Naive thymus-derived CD8-positive, alpha-beta T cell (primary cell): ENCODE data around the gene LINGO4. TPM values are rescaled to one million over a fixed set of nuclear protein-coding genes. Genes with fewer than 3 reads are reported as not detected.

ENCODE experiments used
- ATAC-seq, 2 donors: fragments of 150-1000 bp; cut with Tn5 transposase in 1 of 2; sonication (Bioruptor Pico), chemical (Tn5 transposase) in 1 of 2; 1 replicate in 1 of 2; 2 replicates in 1 of 2; pipeline ENCODE4 v1.10.0; 2021; ENCODE audit warnings: mild to moderate bottlenecking in 2 of 2, moderate library complexity in 2 of 2
- POLR2A ChIA-PET: fragments of 350-600 bp; sonication (Branson Sonifier 250); formaldehyde crosslinking; loops from one replicate; lab custom pipeline; 2021; ENCODE audit warnings: antibody characterized with exemption; lab: Charles Lee
- DNase-seq, 10 donors: peaks; one replicate each; pipeline versions ENCODE4 v3.0.0 to v3.0.0-alpha.2; 2020 to 2022
- H3K27ac Mint-ChIP-seq, 10 donors: one replicate each; pipeline ENCODE4 v1.8.0; 2020 to 2022; ENCODE audit warnings: mild to moderate bottlenecking in 10 of 10, mixed read lengths in 10 of 10, moderate library complexity in 4 of 10, inconsistent platforms in 1 of 10
- H3K27me3 Mint-ChIP-seq, 5 donors: one replicate each; pipeline ENCODE4 v1.8.0; 2021 to 2022; ENCODE audit warnings: mixed read lengths in 5 of 5
- H3K36me3 Mint-ChIP-seq, 3 donors: one replicate each; pipeline ENCODE4 v1.8.0; 2020 to 2022; ENCODE audit warnings: mixed read lengths in 3 of 3, mild to moderate bottlenecking in 2 of 3, inconsistent platforms in 1 of 3
- H3K4me1 Mint-ChIP-seq, 4 donors: one replicate each; pipeline ENCODE4 v1.8.0; 2021 to 2022; ENCODE audit warnings: mixed read lengths in 4 of 4
- H3K4me3 Mint-ChIP-seq, 10 donors: one replicate each; pipeline ENCODE4 v1.8.0; 2020 to 2022; ENCODE audit warnings: mild to moderate bottlenecking in 10 of 10, mixed read lengths in 10 of 10, moderate library complexity in 6 of 10, inconsistent platforms in 1 of 10
- H3K9me3 Mint-ChIP-seq, 9 donors: one replicate each; pipeline ENCODE4 v1.8.0; 2020 to 2022; ENCODE audit warnings: mixed read lengths in 9 of 9, mild to moderate bottlenecking in 3 of 9, inconsistent platforms in 1 of 9, moderate library complexity in 1 of 9
- polyA plus RNA-seq, 3 donors: library from polyadenylated mRNA; unstranded; fragments of 300-500 nt; fragmentation: Illumina TruSeq; gene quantifications; one replicate each; pipeline ENCODE4 v1.2.3, GENCODE V29; 2021
- total RNA-seq, 8 experiments: library from RNA in 2 of 8; stranded (reverse) in 2 of 8; gene quantifications; one replicate each; pipeline ENCODE4 v1.2.3 and lab custom pipeline; 2021 to 2026

Gene LINGO4
- total and polyA plus RNA-seq, 5 experiments from 2014 or later, result not detected

DNA sequence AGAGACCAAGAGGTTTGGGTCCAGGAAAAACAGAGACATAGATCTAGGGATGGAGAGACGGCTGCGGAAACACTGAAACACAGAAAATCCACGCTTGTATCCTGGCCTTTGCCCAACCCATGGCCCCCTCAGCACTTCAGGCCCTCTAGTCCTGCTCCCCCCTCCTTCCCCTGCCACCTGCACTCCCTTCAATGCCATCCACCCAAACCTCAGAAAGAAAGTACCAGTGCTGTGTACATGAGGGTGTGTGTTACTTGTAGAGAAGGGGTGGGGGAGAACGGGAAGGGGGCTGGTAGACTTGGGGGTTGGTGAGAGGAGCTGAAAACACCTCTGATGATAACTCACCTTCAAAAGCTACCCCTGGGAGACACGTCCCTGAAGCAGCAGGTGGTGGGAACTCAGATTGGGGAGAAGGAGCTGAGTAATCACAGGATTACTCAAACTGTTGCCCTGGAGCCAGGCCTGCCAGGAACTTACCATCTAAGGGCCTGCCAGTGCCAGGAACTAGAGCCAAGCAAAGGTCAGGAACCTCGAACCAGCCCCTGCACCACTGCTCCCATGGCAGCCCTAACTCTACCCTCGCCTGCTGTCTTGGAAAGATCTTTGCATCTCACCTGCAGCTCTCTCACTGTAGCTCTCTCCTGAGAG is 14.9 kb upstream of the LINGO4 start:
- no peak for ATAC-seq
- peak overlapping the region in 2 of 10 donors; percentile 59 to 79 for H3K27ac Mint-ChIP-seq
- H3K4me1 Mint-ChIP-seq, result peaks cover 24 to 57% (median 55%) of the 10 kb centered on the region in 4 donors
- peak in 1 of 10 donors; percentile 23 for DNase-seq
- no peak overlapping the region for H3K4me3 Mint-ChIP-seq
- POLR2A ChIA-PET, result interaction anchor here (0.6 to 0.8 kb wide), 2 partner anchors 9 to 168 kb away, joined by 3 to 9 read pairs; no protein-coding TSS in a partner anchor
- no peaks in the 10 kb centered on the region for H3K9me3 Mint-ChIP-seq
- H3K36me3 Mint-ChIP-seq, result no peaks in the 10 kb centered on the region
- no peaks in the 10 kb centered on the region for H3K27me3 Mint-ChIP-seq

DNA sequence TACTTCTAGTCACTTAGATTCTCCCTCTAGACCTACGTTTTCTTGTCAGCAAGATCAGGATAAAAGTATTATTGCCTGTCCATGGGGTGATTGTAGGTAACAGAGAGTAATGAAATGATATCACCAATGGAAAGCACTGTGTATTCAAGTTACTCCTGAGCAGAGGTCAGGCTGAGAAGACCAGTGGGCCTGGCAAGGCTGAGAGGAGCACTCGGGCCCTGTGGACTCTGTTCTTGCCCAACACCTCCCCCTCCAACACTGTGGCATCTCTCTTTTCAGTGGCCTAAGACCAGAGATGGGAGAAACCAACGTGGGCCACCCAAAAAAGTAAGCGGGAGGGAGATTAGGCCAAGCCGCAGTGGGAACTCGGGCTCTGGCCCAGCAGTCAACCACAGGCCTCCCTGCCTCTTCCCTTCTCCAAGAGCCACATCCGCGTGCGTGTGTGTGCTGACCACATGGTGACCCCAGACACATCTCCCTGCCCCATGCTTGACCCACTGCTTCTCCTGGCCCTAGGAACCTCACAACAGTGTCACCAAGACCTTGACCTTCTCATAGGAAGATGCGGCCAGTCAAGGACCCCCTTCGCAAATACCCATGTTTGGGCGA is 14.1 kb upstream of the LINGO4 start:
- peak overlapping the region in 3 of 10 donors; percentile 9 to 79 (median 59) for H3K27ac Mint-ChIP-seq
- ATAC-seq (no peak), DNase-seq (peak in 1 of 10 donors; percentile 19)
- peaks cover 24 to 62% (median 58%) of the 10 kb centered on the region in 4 donors for H3K4me1 Mint-ChIP-seq
- POLR2A ChIA-PET, result no interaction called here
- no peak overlapping the region for H3K4me3 Mint-ChIP-seq
- no peaks in the 10 kb centered on the region for H3K36me3 Mint-ChIP-seq
- H3K9me3 Mint-ChIP-seq, result no peaks in the 10 kb centered on the region
- no peaks in the 10 kb centered on the region for H3K27me3 Mint-ChIP-seq

DNA sequence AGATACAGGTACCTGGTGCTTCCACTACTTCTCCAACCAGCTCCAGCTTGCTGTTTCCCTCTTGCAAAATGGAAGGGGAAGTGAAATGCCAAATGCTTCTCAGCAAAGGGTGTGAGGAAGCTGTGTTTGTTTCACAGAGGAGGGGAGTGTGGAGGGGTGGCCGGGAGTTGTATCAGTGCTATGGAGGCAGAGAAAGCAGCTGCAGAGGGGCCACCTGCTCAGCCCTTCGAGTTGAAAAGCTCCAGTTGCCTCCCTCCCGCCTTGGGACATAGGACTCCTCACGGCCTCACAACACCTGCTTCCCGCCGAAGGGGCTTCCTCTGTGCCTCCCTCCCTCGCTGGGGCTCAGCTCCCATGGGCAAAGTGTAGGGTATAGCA is 12.1 kb upstream of the LINGO4 start:
- Mint-ChIP-seq H3K27me3 (no peaks in the 10 kb centered on the region), H3K9me3 (no peaks in the 10 kb centered on the region), H3K36me3 (no peaks in the 10 kb centered on the region), H3K27ac (peak overlapping the region in 2 of 10 donors; percentile 1 to 3), H3K4me3 (no peak overlapping the region), H3K4me1 (peaks cover 27 to 70% (median 65%) of the 10 kb centered on the region in 4 donors)
- POLR2A ChIA-PET, result interaction anchor here (0.5 kb wide), 1 partner anchor 54 kb away, joined by 3 read pairs; no protein-coding TSS in a partner anchor
- DNase-seq (peak in 1 of 10 donors; percentile 26), ATAC-seq (no peak)

DNA sequence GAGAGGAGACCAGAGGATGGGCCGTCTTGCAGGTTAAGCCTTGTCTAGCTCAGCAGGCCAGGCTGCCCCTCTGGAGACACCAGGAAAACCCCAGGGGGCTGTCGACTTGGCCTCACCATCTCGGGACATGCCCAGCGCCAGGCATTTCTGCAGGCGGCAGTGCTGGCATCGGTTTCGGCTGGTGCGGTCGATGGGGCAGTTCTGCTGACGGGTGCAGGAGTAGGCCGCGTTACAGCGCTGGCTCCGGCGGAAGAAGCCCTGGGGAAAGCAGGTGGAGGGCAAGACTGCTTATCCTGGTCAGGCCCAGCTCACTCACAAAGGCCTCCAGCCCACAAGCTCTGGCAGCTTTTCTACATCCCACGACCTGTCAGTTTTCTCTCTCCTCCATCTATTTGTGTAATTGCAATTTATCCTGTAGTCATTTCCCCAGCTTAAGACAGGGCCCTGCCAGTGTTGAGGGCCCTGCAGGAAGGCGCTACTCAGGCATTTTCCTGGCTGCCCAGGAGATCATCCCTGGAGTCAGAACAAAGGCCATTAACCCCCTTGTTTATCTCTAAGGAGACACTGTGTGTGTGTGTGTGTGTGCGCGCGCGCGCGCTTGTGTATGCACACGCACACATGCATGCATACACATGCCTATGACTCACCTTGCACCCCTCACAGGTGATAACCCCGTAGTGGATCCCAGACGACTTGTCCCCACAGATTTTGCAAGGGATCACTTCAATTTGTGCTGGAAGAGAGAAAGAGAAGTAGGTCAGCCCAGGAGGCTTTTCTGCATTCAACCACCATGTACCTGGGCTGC is 11.5 kb upstream of the LINGO4 start:
- ATAC-seq (no peak), DNase-seq (peak in 1 of 10 donors; percentile 21)
- peak overlapping the region in 3 of 10 donors; percentile 22 to 78 (median 78) for H3K4me3 Mint-ChIP-seq
- H3K4me1 Mint-ChIP-seq, result peaks cover 27 to 64% (median 61%) of the 10 kb centered on the region in 4 donors
- H3K36me3 Mint-ChIP-seq, result no peaks in the 10 kb centered on the region
- POLR2A ChIA-PET, result interaction anchor here (0.5 to 0.9 kb wide), 3 partner anchors 17 to 205 kb away, joined by 3 to 7 read pairs (median 3); no protein-coding TSS in a partner anchor
- H3K27ac Mint-ChIP-seq, result peak overlapping the region in 6 of 10 donors; percentile 1 to 83 (median 32)
- no peaks in the 10 kb centered on the region for H3K9me3 Mint-ChIP-seq
- no peaks in the 10 kb centered on the region for H3K27me3 Mint-ChIP-seq

DNA sequence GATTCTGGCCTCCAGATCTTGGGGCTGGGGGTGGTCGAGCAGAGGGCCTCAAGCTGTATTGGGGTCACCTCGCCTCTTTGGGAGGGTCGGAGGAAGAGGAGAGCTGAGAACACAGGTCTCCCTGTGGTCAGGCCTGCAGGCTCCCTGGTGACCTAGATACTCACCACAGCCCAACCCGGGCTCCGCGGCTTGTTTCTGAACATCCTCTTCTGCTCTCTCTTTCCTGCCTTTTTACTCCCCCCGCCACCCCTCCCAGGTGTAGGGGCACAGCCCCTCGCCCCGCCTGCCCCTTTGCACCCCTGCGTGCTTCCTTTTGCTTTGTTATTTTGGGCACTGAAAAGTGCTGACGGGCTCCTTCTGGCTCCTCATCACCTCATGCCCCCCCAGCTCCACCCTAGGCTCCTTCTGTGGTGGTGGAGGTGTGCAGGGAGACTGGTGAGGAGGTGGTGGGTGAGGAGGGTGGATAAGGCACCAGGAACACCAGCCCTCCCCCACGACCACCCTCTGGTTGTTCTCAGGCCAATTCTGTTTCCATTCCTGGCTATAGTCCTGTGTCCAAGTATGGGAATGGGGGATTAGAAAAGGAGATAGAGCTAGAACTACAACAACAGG is 10.6 kb upstream of the LINGO4 start:
- peak in 5 of 10 donors; percentile 58 to 75 (median 59) for DNase-seq

DNA sequence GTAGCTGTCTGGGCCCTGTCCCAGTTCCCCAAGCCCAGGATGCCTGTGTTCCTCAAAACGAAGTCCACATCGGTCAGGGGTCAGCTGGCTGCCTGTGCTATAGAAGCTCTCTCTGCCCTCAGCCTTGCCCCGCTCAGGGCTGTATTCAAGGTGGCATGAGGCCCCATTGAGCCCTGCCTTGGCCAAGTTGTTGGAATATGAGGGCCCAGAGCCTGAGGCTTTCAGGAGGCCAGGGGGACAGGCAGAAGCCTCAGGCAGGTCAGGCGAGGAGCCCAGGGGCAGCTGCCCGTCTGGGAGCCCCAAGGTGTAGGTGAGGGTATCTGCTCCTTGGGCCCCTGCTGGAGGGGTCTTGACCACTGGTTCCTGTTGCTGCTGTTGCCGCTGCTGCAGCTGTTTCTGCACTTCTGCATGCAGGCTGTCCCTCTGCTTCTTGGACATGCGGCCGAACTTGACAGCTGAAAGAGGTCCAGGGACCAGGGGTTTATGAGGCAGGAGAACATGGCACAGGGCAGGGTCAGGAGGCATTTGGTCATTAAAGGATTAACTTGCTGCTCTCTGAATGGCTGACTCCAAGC is 9.8 kb upstream of the LINGO4 start:
- DNase-seq (no peak), ATAC-seq (no peak)
- no peaks in the 10 kb centered on the region for H3K27me3 Mint-ChIP-seq
- no peaks in the 10 kb centered on the region for H3K9me3 Mint-ChIP-seq
- no peaks in the 10 kb centered on the region for H3K36me3 Mint-ChIP-seq
- H3K4me1 Mint-ChIP-seq, result peaks cover 16 to 47% (median 45%) of the 10 kb centered on the region in 4 donors
- POLR2A ChIA-PET, result no interaction called here
- peak overlapping the region in 6 of 10 donors; percentile 33 to 83 (median 62) for H3K27ac Mint-ChIP-seq
- H3K4me3 Mint-ChIP-seq, result peak overlapping the region in 5 of 10 donors; percentile 19 to 78 (median 65)

More for the DNA sequence above, 10.6 kb upstream of the LINGO4 start:
- peak; percentile 91 to 92 for ATAC-seq
- Mint-ChIP-seq H3K4me1 (peaks cover 19 to 55% (median 52%) of the 10 kb centered on the region in 4 donors), H3K4me3 (peak overlapping the region; percentile 34 to 78 (median 62)), H3K9me3 (no peaks in the 10 kb centered on the region), H3K36me3 (no peaks in the 10 kb centered on the region), H3K27me3 (no peaks in the 10 kb centered on the region), H3K27ac (peak overlapping the region; percentile 21 to 87 (median 76))
- POLR2A ChIA-PET, result interaction anchor here (0.5 to 0.9 kb wide), 2 partner anchors 16 to 204 kb away, joined by 3 to 7 read pairs; no protein-coding TSS in a partner anchor

DNA sequence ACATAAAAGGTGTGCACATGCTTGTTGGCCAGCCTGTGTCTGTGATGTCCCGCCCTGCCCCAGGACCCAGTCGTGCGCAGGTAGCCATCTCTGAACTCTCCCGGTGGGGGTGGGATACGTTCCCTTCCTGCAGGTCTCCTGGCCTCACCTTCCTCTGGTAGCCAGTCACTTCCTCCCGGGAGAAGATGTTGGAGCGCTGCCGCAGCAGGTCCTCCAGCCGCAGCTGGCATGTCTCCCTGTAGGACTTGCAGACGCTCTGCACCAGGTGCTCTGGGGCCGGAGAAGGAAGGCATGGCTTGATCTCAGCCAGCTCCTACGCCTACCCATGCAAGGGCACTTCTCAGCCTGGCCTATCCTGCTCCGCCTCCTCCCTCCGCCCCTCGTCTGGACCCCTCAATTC is 9.2 kb upstream of the LINGO4 start:
- POLR2A ChIA-PET, result no interaction called here
- ATAC-seq (no peak), DNase-seq (no peak)
- peaks cover 13 to 43% (median 40%) of the 10 kb centered on the region in 4 donors for H3K4me1 Mint-ChIP-seq
- no peaks in the 10 kb centered on the region for H3K9me3 Mint-ChIP-seq
- no peak overlapping the region for H3K4me3 Mint-ChIP-seq
- peak overlapping the region in 5 of 10 donors; percentile 1 to 57 (median 38) for H3K27ac Mint-ChIP-seq
- no peaks in the 10 kb centered on the region for H3K27me3 Mint-ChIP-seq
- H3K36me3 Mint-ChIP-seq, result no peaks in the 10 kb centered on the region

DNA sequence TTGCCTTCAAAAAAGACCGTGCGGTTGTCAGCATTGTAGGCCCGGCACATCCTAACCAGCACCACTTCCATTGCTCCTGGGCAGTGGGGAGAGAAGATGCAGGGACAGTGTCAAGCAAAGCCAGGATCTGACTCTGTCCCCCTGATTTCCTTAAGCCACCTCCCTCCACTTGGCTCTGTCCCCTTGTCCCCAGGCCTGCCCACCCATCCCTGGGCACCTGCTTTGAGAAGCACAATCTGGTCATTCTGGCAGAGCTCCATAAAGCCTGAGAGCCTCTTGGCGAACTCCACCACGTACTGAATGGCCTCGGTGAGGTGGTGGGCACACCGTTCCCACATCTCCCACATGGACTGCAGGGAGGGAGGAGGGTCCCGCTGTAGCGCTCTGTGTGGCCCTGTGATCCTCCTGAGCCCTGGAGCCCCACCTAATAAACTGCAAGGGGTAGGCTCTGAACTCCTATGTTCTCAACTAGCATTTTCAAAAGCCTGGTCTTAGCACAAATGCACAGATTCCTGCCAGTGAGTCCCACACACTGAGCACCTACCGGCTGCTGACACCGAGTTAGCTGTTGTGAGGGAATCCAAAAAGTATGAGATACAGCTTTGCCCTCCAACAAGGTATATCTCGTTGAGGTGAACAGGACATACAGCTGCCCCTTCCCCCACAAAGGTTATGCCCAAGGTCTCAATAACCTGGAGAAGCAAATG is 8.2 kb upstream of the LINGO4 start:
- H3K27me3 Mint-ChIP-seq, result peaks cover 0 to 1% (median 0%) of the 10 kb centered on the region in 5 donors
- no peaks in the 10 kb centered on the region for H3K9me3 Mint-ChIP-seq
- DNase-seq (no peak), ATAC-seq (no peak)
- POLR2A ChIA-PET, result no interaction called here
- H3K4me3 Mint-ChIP-seq, result peak overlapping the region in 1 of 10 donors; percentile 30
- peak overlapping the region in 2 of 10 donors; percentile 11 to 34 for H3K27ac Mint-ChIP-seq
- no peaks in the 10 kb centered on the region for H3K36me3 Mint-ChIP-seq
- H3K4me1 Mint-ChIP-seq, result peaks cover 13 to 43% (median 39%) of the 10 kb centered on the region in 4 donors

DNA sequence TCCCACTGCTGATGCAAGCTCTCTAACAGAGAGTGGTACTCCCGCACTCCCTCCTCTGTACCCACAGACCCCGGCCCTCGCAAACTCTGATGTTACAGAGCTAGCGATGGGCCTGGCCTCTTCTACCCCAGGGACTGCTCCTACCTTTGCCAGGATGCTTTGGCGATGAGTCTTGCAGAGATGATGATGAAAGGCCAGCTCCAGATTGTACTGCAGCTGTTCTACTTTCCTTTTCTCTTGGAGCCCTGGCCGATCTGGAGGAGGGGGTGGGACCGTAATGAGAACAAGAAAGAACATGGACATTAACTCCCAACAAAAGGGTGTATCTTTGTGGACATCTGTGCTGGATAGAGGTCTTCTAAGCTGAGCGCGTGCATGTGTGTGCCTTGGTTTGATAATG is 6.0 kb upstream of the LINGO4 start:
- no peaks in the 10 kb centered on the region for H3K9me3 Mint-ChIP-seq
- peaks cover 15 to 32% (median 24%) of the 10 kb centered on the region in 4 donors for H3K4me1 Mint-ChIP-seq
- H3K4me3 Mint-ChIP-seq, result no peak overlapping the region
- H3K27me3 Mint-ChIP-seq, result peaks cover 0 to 1% (median 0%) of the 10 kb centered on the region in 5 donors
- no peak for ATAC-seq
- no peaks in the 10 kb centered on the region for H3K36me3 Mint-ChIP-seq
- DNase-seq, result no peak
- POLR2A ChIA-PET, result interaction anchor here (1.2 kb wide), 1 partner anchor 17 kb away, joined by 4 read pairs; no protein-coding TSS in a partner anchor
- H3K27ac Mint-ChIP-seq, result no peak overlapping the region

DNA sequence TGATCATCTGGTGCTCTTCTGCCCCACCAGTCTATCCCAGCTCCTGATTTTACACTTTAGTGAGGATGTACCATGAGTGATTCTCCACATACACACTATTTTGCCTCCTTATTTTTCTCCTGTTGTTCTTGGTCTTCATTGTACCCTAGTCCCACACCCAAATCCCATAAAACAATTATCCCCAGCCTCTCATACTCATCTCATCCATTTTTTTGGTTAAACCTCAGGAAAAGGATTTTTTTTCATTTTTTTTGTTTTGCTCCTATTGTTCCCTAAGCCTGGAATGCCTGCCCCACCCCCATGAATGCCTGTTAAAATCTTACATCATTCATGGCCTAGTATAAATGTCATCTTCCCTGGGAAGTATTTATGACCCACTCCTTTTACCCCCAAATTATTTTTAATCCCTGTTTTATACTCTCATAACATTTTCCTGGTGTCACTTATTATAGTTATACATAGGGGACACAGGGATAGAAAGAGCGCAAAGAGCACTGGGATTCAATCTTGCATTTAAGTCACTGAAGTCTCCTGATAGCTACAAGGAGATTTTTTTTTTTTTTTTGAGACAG is 4.9 kb upstream of the LINGO4 start:
- H3K27me3 Mint-ChIP-seq, result peaks cover 0 to 1% (median 0%) of the 10 kb centered on the region in 5 donors
- H3K4me1 Mint-ChIP-seq, result peaks cover 8 to 20% (median 14%) of the 10 kb centered on the region in 4 donors
- POLR2A ChIA-PET, result interaction anchor here (0.6 kb wide), 1 partner anchor 295 kb away, joined by 3 read pairs; no protein-coding TSS in a partner anchor
- H3K27ac Mint-ChIP-seq, result no peak overlapping the region
- no peak overlapping the region for H3K4me3 Mint-ChIP-seq
- DNase-seq (no peak), ATAC-seq (no peak)
- H3K9me3 Mint-ChIP-seq, result no peaks in the 10 kb centered on the region
- H3K36me3 Mint-ChIP-seq, result no peaks in the 10 kb centered on the region
